Neural crest cell (in vitro differentiated cells): ENCODE data around the gene NIFK. TPM values are rescaled to one million over a fixed set of nuclear protein-coding genes. Genes with fewer than 3 reads are reported as not detected.
A peak's percentile ranks its signal among the peaks of the same experiment; 100 is the strongest.

Experiments
- DNase-seq: peaks from one replicate; pipeline ENCODE4 v3.0.0; 2021; ENCODE audit warnings: low read depth, mixed read lengths, low spot score
- H3K27ac Mint-ChIP-seq: one replicate; pipeline ENCODE4 v1.8.0; 2021; ENCODE audit warnings: mild to moderate bottlenecking, mixed read lengths; ENCODE audit not compliant: unreplicated experiment
- H3K27me3 Mint-ChIP-seq: 2 replicates; pipeline ENCODE4 v1.8.0; 2021; ENCODE audit warnings: low read depth, mild to moderate bottlenecking, mixed read lengths
- H3K36me3 Mint-ChIP-seq: 2 replicates; pipeline ENCODE4 v1.8.0; 2021; ENCODE audit warnings: low read depth, mild to moderate bottlenecking, mixed read lengths
- H3K4me1 Mint-ChIP-seq: 2 replicates; pipeline ENCODE4 v1.8.0; 2021; ENCODE audit warnings: mixed read lengths
- H3K4me3 Mint-ChIP-seq: one replicate; pipeline ENCODE4 v1.8.0; 2021; ENCODE audit warnings: mild to moderate bottlenecking, mixed read lengths
- H3K9me3 Mint-ChIP-seq: 2 replicates; pipeline ENCODE4 v1.8.0; 2021; ENCODE audit warnings: mixed read lengths
- total RNA-seq: library from RNA; stranded (reverse); gene quantifications from 2 replicates; pipeline ENCODE4 v1.2.1, GENCODE V29; 2021
- TF ChIP-seq, protein P1 (sequence below): fragments of 200-600 bp; sonication (generic); conservative IDR thresholded peaks from 2 replicates; pipeline ENCODE4 v1.5.0; 2021; ENCODE audit warnings: antibody characterized with exemption, mild to moderate bottlenecking

Gene NIFK
- total RNA-seq, 1 donor from 2014 or later, result 89.7 TPM

GRCh38 chr2:121688820-121689219, 47.9 kb downstream of the NIFK start:
- no peaks in the 10 kb centered on the region for H3K27me3 Mint-ChIP-seq
- H3K4me3 Mint-ChIP-seq, result no peak overlapping the region
- H3K36me3 Mint-ChIP-seq, result no peaks in the 10 kb centered on the region
- TF ChIP-seq, protein P1, sequence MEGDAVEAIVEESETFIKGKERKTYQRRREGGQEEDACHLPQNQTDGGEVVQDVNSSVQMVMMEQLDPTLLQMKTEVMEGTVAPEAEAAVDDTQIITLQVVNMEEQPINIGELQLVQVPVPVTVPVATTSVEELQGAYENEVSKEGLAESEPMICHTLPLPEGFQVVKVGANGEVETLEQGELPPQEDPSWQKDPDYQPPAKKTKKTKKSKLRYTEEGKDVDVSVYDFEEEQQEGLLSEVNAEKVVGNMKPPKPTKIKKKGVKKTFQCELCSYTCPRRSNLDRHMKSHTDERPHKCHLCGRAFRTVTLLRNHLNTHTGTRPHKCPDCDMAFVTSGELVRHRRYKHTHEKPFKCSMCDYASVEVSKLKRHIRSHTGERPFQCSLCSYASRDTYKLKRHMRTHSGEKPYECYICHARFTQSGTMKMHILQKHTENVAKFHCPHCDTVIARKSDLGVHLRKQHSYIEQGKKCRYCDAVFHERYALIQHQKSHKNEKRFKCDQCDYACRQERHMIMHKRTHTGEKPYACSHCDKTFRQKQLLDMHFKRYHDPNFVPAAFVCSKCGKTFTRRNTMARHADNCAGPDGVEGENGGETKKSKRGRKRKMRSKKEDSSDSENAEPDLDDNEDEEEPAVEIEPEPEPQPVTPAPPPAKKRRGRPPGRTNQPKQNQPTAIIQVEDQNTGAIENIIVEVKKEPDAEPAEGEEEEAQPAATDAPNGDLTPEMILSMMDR, result no peak
- no peak overlapping the region for H3K27ac Mint-ChIP-seq
- H3K9me3 Mint-ChIP-seq, result peaks cover 3% of the 10 kb centered on the region
- DNase-seq, result no peak
- peaks cover 10% of the 10 kb centered on the region for H3K4me1 Mint-ChIP-seq

DNA sequence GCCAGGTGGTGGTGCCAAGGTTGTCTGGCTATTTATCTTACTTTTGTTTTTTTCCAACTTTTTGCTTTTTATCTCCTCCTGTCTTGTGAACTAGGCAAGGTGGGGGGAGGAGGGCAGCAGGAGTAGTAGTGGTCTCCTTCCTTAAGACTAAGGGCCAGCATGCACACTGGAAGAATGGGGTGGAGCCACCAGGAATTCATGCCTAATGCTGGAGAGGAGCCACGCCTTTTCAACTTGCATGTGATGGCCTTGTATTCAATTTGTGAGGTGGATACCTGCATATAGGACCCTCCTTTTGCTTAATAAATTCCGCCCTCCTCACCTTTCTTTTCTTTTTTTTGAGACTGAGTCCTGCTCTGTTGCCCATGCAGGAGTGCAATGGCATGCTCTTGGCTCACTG, 49.8 kb downstream of the NIFK start:
- Mint-ChIP-seq H3K9me3 (peaks cover 6% of the 10 kb centered on the region), H3K27ac (no peak overlapping the region), H3K36me3 (peaks cover 8% of the 10 kb centered on the region), H3K4me1 (peaks cover 10% of the 10 kb centered on the region), H3K4me3 (no peak overlapping the region), H3K27me3 (no peaks in the 10 kb centered on the region)
- TF ChIP-seq, protein P1, result no peak
- no peak for DNase-seq

GRCh38 chr2:121686218-121686617, 50.5 kb downstream of the NIFK start:
- peaks cover 11% of the 10 kb centered on the region for H3K36me3 Mint-ChIP-seq
- H3K9me3 Mint-ChIP-seq, result peaks cover 10% of the 10 kb centered on the region
- H3K4me3 Mint-ChIP-seq, result no peak overlapping the region
- TF ChIP-seq, protein P1, result no peak
- H3K27ac Mint-ChIP-seq, result no peak overlapping the region
- H3K4me1 Mint-ChIP-seq, result peaks cover 10% of the 10 kb centered on the region
- DNase-seq, result no peak
- H3K27me3 Mint-ChIP-seq, result no peaks in the 10 kb centered on the region

- H3K27ac Mint-ChIP-seq, result no peak overlapping the region
- TF ChIP-seq, protein P1, result no peak
- no peak for DNase-seq
- peaks cover 13% of the 10 kb centered on the region for H3K36me3 Mint-ChIP-seq
- peaks cover 11% of the 10 kb centered on the region for H3K9me3 Mint-ChIP-seq
- no peaks in the 10 kb centered on the region for H3K27me3 Mint-ChIP-seq
- H3K4me1 Mint-ChIP-seq, result no peaks in the 10 kb centered on the region
- peak overlapping the region; percentile 40 for H3K4me3 Mint-ChIP-seq
These were observed 54.0 kb downstream of the NIFK start for GRCh38 chr2:121682396-121683298.

DNA sequence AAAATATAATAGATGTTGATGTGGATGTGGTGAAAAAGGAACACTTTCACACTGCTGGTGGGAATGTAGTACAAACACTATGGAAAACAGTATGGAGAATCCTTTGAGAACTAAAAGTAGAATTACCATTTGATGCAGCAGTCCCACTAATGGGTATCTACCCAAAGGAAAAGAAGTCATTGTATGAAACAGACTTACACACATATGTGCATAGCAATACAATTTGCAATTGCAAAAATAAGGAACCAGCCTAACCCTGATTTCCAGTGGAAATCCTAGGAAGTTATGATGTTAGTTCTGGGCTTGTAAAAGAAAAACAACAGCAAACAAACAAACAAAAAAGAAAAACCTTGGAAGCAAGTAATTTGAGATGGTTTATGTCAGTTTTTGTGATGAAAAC, 58.8 kb downstream of the NIFK start:
- TF ChIP-seq, protein P1, result no peak
- peaks cover 23% of the 10 kb centered on the region for H3K36me3 Mint-ChIP-seq
- no peak overlapping the region for H3K27ac Mint-ChIP-seq
- H3K4me3 Mint-ChIP-seq, result no peak overlapping the region
- no peak for DNase-seq
- no peaks in the 10 kb centered on the region for H3K4me1 Mint-ChIP-seq
- H3K9me3 Mint-ChIP-seq, result peaks cover 19% of the 10 kb centered on the region
- H3K27me3 Mint-ChIP-seq, result no peaks in the 10 kb centered on the region

Other genes starting within 250 kb of the NIFK start
- not detected in 2 replicates for gene RNU4ATAC, start 206.0 kb downstream of the NIFK start, total RNA-seq
- gene CLASP1, start 87.4 kb downstream of the NIFK start, total RNA-seq, result 85.7 and 95.8 TPM in 2 replicates
- 111 and 115 TPM in 2 replicates for gene TSN, start 18.8 kb upstream of the NIFK start, total RNA-seq